ENCODE measurements around the gene MST1.

The MST1 gene
- total RNA-seq = 3.1 to 6.7 (median 4.6) reads per million in 4 experiments

GRCh38 chr3:49689046-49689907 is at the start of gene MST1, which contains the start of gene RNF123:
MST1 (minus strand) TSS chr3:49689474; CDS start chr3:49688691, 783 bp downstream.
RNF123 (plus strand) TSS chr3:49689557; CDS start chr3:49691166, 1,609 bp downstream.
- DNase-seq = no peak

- DNase-seq = no peak
These were observed 48.9 kb upstream of the MST1 start for GRCh38 chr3:49738067-49738713.

GRCh38 chr3:49734752-49735151 is 45.5 kb upstream of the MST1 start:
- no peak for DNase-seq

- no peak for DNase-seq
These were observed 44.3 kb upstream of the MST1 start for GRCh38 chr3:49733551-49733950.

GRCh38 chr3:49732597-49732996 is 43.3 kb upstream of the MST1 start:
- no peak for DNase-seq

GRCh38 chr3:49729966-49730609 is 40.8 kb upstream of the MST1 start:
- no peak for DNase-seq

- no peak for DNase-seq
These were observed 38.7 kb upstream of the MST1 start for GRCh38 chr3:49727924-49728361.

- DNase-seq = no peak
These were observed 38.1 kb upstream of the MST1 start for GRCh38 chr3:49727154-49727923.

GRCh38 chr3:49725906-49726681 is 36.8 kb upstream of the MST1 start:
- no peak for DNase-seq

GRCh38 chr3:49724586-49724985 is 35.3 kb upstream of the MST1 start:
- DNase-seq = peak; percentile 15

- peak; percentile 82 for DNase-seq
These were observed 34.6 kb upstream of the MST1 start, which contains the start of gene GMPPB for GRCh38 chr3:49723628-49724551. GMPPB (minus strand) TSS chr3:49723951; CDS start chr3:49723726, 225 bp downstream.

- DNase-seq = peak; percentile 28
These were observed 34.0 kb upstream of the MST1 start for GRCh38 chr3:49723296-49723627.

- no peak for DNase-seq
These were observed 33.6 kb upstream of the MST1 start for GRCh38 chr3:49722896-49723295.

GRCh38 chr3:49721896-49722781 is 32.9 kb upstream of the MST1 start:
- no peak for DNase-seq

GRCh38 chr3:49721596-49721895 is 32.3 kb upstream of the MST1 start:
- DNase-seq = no peak

GRCh38 chr3:49720855-49721595 is 31.8 kb upstream of the MST1 start:
- no peak for DNase-seq

- DNase-seq = peak; percentile 87
These were observed 30.1 kb upstream of the MST1 start, which contains the start of gene AMIGO3 for GRCh38 chr3:49719214-49719884. AMIGO3 (minus strand) TSS chr3:49719684; CDS start chr3:49719465, 219 bp downstream.

- DNase-seq = no peak
These were observed 29.6 kb upstream of the MST1 start for GRCh38 chr3:49718858-49719213.

Measured in effector CD8-positive, alpha-beta T cell (primary cell).